Activated gamma-delta T cell treated with Interleukin-2 at 50 U/mL for 16 hours (primary cell): ENCODE data around the gene KL.
A peak's percentile ranks its signal among the peaks of the same experiment; 100 is the strongest.

Experiments
- DNase-seq: peaks from one replicate; pipeline ENCODE4 v3.0.0-alpha.2; 2020

KL gene

GRCh38 chr13:33006134-33006533 lies 10.1 kb upstream of the KL start:
- no peak for DNase-seq

- no peak for DNase-seq
These were observed 9.6 kb upstream of the KL start for GRCh38 chr13:33006638-33007037.

GRCh38 chr13:33007237-33007636 lies 9.0 kb upstream of the KL start:
- no peak for DNase-seq

GRCh38 chr13:33007950-33008349 lies 8.3 kb upstream of the KL start:
- DNase-seq = no peak

- no peak for DNase-seq
These were observed 7.1 kb upstream of the KL start for GRCh38 chr13:33008946-33009722.

- DNase-seq = no peak
These were observed 4.3 kb upstream of the KL start for GRCh38 chr13:33011828-33012470.

GRCh38 chr13:33014291-33014690 lies 1.9 kb upstream of the KL start:
- DNase-seq = no peak

GRCh38 chr13:33015241-33015668 lies 968 bp upstream of the KL start:
- DNase-seq = no peak

- no peak for DNase-seq
These were observed 366 bp upstream of the KL start for GRCh38 chr13:33015791-33016323.

GRCh38 chr13:33017323-33017929 lies 1.2 kb downstream of the KL start:
- no peak for DNase-seq

- no peak for DNase-seq
These were observed 2.7 kb downstream of the KL start for GRCh38 chr13:33018886-33019285.

- no peak for DNase-seq
These were observed 6.8 kb downstream of the KL start for GRCh38 chr13:33022986-33023385.

GRCh38 chr13:33025220-33025744 lies 9.1 kb downstream of the KL start:
- DNase-seq = no peak

- DNase-seq = no peak
These were observed 10.4 kb downstream of the KL start for GRCh38 chr13:33026489-33027152.

GRCh38 chr13:33028620-33029019 lies 12.4 kb downstream of the KL start:
- no peak for DNase-seq

- DNase-seq = no peak
These were observed 15.1 kb downstream of the KL start for GRCh38 chr13:33031277-33031676.

- DNase-seq = no peak
These were observed 15.9 kb downstream of the KL start for GRCh38 chr13:33032037-33032625.

GRCh38 chr13:33033051-33033812 lies 17.0 kb downstream of the KL start:
- peak; percentile 29 for DNase-seq

- no peak for DNase-seq
These were observed 17.8 kb downstream of the KL start for GRCh38 chr13:33033986-33034385.

GRCh38 chr13:33034882-33035520 lies 18.8 kb downstream of the KL start:
- no peak for DNase-seq

- DNase-seq = no peak
These were observed 21.4 kb downstream of the KL start for GRCh38 chr13:33037673-33038072.
